Measurements from ENCODE around the gene CD200. TPM values are rescaled to one million over a fixed set of nuclear protein-coding genes. Genes with fewer than 3 reads are reported as not detected.
"Not testable (repeated sequence)": the region's sequence is repeated elsewhere in the genome, so short reads cannot be mapped to it uniquely, and the experiment has no call there.

The CD200 gene
- total RNA-seq, 1 donor from 2014 or later = 9.9 TPM

DNA sequence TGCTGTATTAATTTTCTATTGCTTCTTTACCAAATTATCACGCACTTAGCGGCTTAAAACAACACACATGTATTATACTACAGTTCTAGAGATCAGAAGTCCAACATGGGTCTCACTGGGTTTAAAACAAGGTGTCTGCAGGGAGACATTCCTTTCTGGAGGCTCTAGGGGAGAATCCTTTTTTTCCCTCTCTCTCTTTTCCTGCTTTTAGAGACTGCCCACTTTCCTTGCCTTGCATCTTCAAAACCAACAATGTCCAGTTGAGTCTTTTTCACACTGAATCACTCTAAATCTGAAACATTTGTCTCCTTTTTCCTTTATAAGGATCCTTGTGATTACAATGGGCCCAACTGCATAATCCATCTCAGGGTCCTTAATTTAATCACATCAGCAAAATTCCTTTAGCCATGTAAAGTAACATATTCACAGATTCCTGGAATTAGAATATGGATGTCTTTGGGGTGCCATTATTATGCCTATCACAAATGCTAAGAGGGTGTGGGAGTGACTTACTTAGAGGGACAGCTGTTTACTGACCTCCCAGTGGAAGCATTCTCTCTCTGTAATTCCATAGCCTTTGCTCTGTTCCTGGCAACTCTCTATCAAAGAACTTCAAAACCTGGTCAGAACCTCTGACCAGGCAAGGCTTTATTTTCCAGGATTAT lies 21.8 kb downstream of the CD200 start:
- no peak for DNase-seq (ENCODE audit: extremely low read depth, low read depth, low spot score)

DNA sequence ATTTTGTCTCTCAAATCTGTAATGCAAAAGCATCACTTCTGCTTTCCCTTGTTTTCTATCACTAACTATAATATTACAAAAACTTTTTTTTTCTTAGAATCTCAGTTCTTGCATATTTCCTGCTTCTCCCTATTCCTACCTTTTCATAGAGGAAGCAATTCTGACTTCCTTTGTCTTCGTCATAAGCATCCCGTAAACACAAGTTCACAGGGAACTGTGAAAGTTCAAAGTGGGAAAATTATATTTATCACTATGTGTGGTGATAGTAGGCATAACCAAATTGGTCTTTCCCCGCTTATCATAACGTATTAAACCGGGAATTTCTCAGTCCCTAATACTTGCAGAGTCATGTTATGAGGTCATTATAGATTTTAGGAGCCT lies 22.3 kb downstream of the CD200 start:
- DNase-seq (ENCODE audit: extremely low read depth, low read depth, low spot score) = no peak

DNA sequence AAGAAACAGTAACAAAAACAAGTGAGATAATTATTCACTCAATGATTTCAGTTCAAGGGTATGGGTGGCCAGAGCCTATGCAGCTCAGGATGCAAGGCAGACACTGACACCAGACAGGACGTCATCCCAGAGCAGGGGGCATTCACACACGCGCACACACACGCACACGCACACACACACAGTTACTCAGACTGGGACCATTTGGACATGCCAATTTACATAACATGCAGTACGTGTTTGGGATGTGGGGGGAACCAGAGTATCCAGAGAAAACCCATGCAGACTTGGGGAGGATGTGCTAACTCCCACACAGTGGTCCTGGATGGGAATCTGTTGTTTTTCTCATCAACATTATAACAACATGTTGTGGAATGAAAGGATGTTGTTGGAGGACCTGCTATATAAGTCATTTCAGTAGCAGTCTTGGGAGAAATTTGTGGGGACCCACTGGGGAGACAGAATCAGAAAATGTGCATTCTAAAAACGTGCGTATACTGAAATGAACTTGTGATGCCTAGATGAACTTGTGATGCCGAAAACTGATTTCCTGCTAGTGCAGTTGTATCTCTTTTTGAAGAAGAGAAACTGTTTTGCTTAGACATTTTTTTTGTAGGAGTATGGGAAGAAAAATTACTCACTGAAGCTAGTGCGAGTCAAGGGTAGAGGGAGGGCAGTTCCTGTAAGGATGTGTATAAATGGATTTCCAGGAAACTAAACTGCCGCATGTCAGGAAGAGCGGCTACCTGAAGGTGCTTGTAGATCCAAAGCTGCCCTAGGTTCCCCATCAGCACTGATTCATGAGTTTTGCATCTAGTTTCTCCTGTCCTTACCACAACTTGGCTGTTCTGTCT lies 25.2 kb downstream of the CD200 start:
- DNase-seq (ENCODE audit: extremely low read depth, low read depth, low spot score) = no peak

DNA sequence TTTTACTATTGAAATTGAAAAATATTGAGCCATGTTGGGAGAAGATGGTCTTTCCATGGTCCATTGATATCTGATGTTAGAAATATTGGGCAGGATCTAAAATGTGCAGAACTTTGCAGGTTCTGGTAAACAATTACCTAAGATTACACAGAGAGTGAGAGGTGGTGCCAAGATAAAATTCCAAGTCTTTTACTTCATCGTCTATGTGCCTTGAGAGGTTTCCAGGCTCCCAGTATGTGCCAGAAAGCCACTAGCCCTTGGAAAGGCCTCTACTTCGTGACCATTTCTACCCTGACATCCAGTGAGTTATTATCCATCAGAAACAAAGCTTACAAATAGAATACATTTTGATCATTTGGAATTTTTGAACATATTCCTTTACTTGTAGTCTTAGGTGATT lies 27.6 kb downstream of the CD200 start:
- no peak for DNase-seq (ENCODE audit: extremely low read depth, low read depth, low spot score)

DNA sequence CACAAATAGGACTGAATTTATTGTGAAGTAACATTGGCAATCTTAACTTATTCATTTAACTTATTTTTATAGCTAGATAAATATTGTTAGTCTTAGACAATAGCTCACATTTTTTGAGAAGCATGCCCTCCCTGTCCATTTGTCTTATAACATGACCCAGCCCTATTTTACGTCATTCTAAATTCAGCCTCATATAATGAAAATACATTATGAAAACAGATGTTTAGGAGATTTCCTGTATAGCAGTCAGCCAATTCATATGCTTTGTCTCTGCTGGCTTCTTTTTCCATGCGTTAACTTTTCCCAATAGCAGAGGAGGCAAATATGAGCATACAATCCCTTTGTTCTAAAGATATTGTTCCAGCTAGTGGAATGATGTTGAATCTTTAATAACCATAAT lies 29.3 kb downstream of the CD200 start:
- DNase-seq (ENCODE audit: extremely low read depth, low read depth, low spot score) = no peak

DNA sequence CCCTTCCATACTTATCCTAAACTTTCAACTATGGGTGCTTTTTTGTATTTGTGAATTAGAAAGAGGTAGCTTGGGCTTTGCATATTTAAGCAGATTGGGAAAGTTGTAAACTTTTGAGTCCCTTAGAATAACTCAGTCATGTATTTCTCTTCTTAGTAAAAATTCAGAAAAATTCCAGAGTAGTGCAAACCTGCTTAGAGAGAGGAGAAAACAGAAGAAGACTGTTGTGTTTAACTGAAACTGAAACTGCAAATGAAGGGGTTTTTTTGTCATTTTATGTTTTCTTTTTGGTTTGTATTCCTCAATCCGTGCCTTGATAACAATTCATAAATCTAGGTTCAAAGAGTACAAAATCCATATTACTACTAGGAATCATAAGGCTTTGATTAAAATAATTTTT lies 31.3 kb downstream of the CD200 start:
- DNase-seq (ENCODE audit: extremely low read depth, low read depth, low spot score) = no peak

DNA sequence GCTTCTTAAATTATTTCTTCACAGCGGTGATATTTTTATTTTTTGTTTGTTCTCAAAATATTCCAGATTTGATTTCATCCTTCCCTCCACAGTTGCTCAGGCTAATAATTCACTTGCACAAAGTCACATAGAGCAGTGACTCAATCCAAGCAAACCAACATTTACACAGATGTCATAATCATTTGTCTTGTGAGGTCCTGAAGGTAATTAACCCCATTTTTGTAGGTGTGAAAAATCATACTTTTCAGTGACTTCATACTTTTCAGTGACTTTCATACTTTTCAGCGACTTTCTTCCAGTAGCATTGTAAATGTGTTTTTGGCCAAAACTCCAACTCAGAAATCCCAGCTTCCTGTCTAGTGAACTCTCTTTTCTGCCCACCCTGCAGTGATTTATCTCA lies 32.1 kb downstream of the CD200 start:
- DNase-seq (ENCODE audit: extremely low read depth, low read depth, low spot score) = no peak

DNA sequence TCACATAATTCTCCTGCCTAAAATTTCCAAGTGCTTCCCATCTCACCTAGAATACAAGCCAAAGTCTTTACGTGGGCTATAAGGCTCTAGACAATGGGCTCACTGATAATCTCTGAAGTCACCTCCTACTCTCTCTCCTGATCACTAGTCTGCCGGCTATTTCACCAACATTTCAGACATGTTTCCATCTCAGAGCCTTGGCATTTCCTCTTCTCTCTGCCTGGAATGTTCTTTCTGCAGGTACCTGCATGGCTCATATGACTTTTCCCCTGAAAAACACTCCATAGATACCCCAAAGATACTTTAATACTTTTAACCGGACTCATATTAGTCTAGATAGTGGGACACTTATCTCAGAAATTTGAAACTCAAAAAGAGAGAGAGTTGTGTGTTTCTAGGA lies 32.7 kb downstream of the CD200 start:
- no peak for DNase-seq (ENCODE audit: extremely low read depth, low read depth, low spot score)

DNA sequence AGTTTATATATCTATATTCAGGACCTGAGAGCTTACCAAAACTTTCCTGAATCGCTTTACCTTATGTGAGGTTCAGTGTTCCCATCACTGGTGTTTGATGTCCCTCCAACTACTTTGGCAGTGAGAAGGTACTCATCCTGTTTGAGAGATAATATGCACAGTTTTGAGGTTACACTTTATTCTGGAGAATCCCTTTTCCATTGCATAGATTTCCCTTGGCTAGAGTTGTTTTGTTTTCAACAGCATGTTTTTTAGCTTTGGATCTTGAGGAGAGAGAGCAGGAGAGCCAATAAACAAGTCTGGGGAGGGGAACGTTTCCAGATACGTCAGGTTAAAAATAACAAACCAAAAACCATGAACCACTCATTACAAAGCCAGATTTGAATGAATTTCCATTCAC lies 33.6 kb downstream of the CD200 start:
- DNase-seq (ENCODE audit: extremely low read depth, low read depth, low spot score) = no peak

DNA sequence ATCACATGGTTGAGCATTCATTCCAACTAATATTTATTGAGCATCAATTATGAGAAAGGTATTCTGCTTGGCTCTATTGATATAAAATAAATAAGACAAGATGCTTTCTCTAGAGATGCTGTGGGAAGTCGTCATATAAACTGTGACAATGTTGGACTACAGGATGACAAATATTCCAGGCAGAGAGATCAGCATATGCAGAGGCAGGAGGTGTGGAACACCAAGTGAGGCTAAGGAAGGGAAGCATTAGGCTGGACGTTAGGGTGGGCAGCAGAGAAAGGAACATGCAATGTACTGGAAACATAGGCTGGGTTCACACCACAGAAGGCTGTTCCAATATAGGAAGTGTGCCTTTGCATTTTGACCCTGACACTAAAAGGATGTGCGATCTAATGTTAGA lies 38.6 kb downstream of the CD200 start:
- DNase-seq (ENCODE audit: extremely low read depth, low read depth, low spot score) = no peak

DNA sequence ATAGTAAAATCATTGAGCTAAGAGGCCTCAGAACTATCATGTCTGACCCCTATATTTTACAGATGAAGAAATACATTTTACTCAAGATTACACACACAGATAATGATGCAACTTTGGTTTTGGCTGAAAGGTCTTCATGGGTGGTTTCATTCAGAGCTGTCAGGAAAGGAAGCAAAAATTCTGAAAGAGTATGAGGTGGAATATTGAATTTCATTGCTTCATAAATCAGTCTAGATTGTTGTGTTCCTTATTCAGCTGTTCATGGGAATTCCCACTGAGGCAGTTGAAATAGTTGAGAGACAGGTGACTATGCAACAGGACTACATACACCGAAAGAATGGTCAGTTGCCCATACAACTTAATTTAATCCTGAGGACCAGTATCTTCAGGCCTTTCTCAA lies 39.4 kb downstream of the CD200 start:
- no peak for DNase-seq (ENCODE audit: extremely low read depth, low read depth, low spot score)

DNA sequence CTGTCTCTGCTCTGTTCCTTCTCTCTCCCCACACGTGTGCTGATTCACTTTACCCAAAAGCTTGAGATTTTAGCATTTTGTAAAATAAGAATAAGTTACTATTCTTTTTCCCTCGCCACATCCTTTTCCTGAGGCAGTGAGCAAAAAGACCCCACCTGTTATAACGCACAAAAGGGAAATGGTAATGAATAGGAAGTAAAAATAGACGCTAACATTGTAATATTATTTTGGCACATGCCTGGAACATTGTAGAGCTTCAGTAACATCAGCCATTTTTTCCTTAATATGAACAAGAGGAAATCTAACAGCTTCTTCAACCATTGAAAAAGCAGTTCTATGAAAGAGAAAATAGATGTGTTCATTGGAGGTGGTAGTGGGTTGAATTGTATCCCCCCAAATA lies 40.5 kb downstream of the CD200 start:
- DNase-seq (ENCODE audit: extremely low read depth, low read depth, low spot score) = no peak

DNA sequence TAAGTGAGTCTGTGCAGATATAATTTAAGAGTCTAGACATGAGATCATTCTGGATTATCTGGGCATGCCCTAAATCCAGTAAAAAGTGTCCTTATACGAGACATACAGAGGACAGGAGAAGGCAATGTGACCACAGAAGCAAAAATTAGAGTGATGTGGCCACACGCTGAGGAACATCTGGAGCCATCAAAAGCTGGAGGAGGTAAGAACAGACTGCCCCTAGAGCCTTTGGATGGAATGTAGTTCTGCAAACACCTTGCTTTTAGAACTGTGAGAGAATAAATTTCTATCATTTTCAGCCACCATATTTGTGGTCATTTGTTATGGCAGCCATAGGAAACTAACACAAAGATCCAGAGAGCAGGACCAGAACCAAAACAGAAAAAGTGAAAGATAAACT lies 41.0 kb downstream of the CD200 start:
- no peak for DNase-seq (ENCODE audit: extremely low read depth, low read depth, low spot score)

DNA sequence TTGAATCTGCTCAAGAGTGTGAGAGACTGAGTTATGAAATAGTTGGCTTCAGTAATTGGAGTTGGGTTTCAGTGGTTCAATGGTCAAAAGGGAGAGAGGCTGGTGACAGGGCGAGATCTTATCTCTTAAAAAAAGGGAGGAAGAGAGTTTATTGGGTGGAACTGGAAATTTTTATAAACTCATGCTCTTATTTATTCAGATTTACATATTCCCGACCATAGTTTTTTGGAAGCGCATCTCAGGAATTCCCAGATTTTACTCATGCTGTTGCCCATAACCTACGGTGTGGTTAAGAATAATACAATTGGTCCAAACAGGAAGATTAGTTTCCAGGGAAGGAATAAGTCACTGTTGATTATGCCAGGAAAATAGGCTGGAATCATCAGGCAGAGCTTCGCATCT lies 41.4 kb downstream of the CD200 start:
- DNase-seq (ENCODE audit: extremely low read depth, low read depth, low spot score) = no peak

DNA sequence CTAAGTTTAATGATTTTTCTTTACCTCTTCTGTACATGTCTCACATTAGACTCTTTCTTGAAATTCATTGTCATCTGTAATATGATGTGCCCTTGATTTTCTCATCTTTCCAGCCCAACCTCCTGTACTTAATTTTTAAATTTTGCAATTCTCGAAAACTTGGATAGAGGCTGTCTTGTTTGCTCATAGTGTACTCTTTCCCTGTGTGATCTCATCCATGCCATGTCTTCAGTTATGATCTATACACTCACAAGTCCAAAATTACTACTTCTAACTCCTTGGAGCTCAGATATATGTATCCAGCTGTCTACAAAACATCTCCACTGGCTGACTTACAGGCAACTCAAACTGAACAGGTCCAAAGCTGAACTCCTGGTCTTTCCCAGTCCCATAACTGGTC lies 42.2 kb downstream of the CD200 start:
- no peak for DNase-seq (ENCODE audit: extremely low read depth, low read depth, low spot score)

DNA sequence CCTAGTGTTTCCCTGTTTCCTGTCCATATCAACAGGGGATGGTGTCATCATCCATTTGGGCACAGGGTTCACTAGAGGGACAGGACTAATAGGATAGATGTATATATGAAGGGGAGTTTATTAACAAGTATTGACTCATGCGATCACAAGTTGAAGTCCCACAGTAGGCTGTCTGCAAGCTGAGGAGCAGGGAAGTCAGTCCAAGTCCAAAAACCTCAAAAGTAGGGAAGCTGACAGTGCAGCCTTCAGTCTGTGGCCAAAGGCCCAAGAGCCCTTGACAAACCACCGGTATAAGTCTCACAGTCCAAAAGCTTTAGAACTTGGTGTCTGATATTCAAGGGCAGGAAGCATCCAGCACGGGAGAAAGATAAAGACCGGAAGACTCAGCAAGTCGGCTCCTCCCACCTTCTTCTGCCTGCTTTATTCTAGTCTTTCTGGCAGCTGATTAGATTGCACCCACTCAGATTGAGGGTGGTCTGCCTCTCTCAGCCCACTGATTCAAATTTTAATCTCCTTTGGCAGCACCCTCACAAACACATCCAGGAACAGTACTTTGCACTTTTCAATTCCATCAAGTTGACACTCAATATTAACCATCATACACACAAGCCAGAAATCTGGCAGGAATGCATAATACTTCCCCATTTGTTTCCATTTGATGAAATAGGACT lies 43.4 kb downstream of the CD200 start:
- no peak for DNase-seq (ENCODE audit: extremely low read depth, low read depth, low spot score)

DNA sequence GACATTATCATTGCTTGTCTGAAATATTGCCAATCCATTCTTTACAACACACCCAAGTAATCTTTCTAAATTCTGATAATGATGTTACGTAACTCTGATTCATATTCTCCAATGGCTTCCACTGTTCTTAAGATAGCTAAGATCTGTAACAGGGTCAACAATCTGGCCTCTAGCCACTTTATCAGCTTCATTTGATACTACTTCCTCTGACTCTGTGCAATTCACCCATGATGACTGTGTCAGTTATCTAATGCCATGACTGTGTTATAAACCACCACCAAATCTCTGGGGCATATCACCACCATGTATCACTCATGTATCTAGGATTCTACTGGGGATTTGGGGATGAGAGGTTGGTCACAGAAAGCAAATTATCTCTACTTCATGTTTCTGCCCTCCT lies 44.0 kb downstream of the CD200 start:
- DNase-seq (ENCODE audit: extremely low read depth, low read depth, low spot score) = peak; percentile 50

DNA sequence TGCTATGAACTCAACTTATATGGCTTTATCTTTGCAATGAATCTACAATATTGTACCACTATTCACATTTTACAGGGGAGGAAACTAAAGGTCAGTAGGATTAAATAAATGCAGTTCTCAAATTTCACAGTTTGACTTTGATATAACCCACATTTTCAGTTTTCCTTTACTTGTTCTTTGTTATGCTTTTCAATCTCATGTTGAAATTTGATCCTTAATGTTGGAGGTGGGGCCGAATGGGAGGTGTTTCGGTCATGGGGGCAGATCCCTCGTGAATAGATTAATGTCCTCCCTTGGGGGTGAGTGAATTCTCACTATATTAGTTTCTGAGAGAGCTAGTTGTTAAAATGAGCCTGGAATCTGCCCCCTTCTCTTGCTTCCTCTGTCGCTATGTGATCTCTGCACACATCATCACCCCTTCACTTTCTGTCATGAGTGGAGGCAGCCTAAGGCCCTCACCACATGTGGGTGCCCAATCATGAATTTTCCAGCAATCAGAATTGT lies 44.7 kb downstream of the CD200 start:
- DNase-seq (ENCODE audit: extremely low read depth, low read depth, low spot score) = no peak

DNA sequence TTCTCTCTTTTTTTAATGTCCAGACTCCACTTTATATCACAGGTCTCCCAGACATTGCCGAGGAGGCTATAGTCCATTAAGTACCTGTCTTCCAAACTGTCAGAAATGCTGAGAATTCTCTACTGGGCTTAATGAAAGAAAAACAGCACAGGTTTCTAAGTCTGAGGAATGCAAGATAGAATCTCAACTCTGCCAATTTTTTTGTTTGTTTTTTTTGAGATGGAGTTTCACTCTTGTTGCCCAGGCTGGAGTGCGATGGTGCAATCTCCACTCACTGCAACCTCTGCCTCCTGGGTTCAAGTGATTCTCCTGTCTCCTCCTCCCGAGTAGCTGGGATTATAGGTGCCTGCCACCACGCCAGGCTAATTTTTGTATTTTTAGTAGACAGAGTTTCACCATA lies 45.4 kb downstream of the CD200 start:
- not testable (repeated sequence) for DNase-seq (ENCODE audit: extremely low read depth, low read depth, low spot score)

DNA sequence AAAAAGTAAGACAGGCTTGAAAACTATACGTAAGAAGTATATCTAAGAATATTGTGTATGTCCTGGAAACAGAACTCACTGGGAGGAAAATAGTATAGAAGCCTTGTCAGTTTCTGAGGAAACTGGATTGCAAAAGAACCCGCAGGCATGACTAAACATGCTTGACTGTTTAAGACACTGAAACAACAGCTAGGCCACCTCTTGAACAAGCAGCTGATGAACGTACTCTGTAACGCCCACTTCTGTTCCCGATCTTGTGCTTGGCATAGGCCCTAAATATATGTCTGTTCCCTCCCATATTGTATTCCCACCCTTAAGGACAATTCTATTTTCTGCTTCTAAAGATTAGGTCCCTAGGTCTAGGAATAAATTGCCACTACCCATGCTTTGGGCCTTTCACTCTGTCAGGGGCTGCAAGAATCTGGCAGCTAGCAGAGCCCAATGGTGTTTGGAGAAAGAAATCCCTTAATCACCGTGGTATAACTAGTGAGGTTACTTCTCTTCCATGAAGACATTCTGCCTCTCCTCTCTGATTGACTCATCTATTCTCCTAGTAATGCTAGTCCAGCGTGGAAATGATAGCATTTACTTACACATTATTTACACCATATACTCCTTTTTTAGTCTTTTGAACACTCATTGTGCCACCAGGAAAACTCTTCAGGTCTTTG lies 46.2 kb downstream of the CD200 start:
- no peak for DNase-seq (ENCODE audit: extremely low read depth, low read depth, low spot score)
